Astrocyte (in vitro differentiated cells and primary cell): Measurements from ENCODE around the gene RAB3IL1. TPM values are rescaled to one million over a fixed set of nuclear protein-coding genes. Genes with fewer than 3 reads are reported as not detected.

ENCODE experiments used
- DNase-seq: peaks from one replicate; pipeline ENCODE4 v3.0.0-alpha.2; 2010; ENCODE audit warnings: low read depth
- FAIRE-seq: peaks from 2 replicates; lab custom pipeline; 2011; peaks lifted over from hg19 to GRCh38; lab: Jason Lieb, UNC
- H2AFZ ChIP-seq: 2 replicates; pipeline ENCODE4 v1.6.0; 2012; ENCODE audit warnings: low read depth, low read length, inconsistent platforms
- H3K27ac ChIP-seq: 2 replicates; pipeline ENCODE4 v1.5.1; 2011; ENCODE audit warnings: low read depth, low read length, inconsistent platforms
- H3K27me3 ChIP-seq: 2 replicates; pipeline ENCODE4 v1.6.0; 2011; ENCODE audit warnings: low read length, inconsistent platforms; ENCODE audit not compliant: insufficient read depth
- H3K36me3 ChIP-seq: 2 replicates; pipeline ENCODE4 v1.5.1; 2011; ENCODE audit warnings: low read length, inconsistent platforms; ENCODE audit not compliant: insufficient read depth
- H3K4me1 ChIP-seq: 2 replicates; pipeline ENCODE4 v1.5.1; 2011; ENCODE audit warnings: low read length, inconsistent platforms; ENCODE audit not compliant: insufficient read depth
- H3K4me2 ChIP-seq: 2 replicates; pipeline ENCODE4 v1.6.0; 2012; ENCODE audit warnings: low read length, inconsistent platforms
- H3K4me3 ChIP-seq: 2 replicates; pipeline ENCODE4 v1.5.1; 2011; ENCODE audit warnings: low read depth, mild to moderate bottlenecking, low read length, inconsistent platforms; ENCODE audit not compliant: insufficient read depth
- H3K79me2 ChIP-seq: 2 replicates; pipeline ENCODE4 v1.6.0; 2012; ENCODE audit warnings: mild to moderate bottlenecking, low read length, inconsistent platforms; ENCODE audit not compliant: insufficient read depth
- H3K9ac ChIP-seq: 2 replicates; pipeline ENCODE4 v1.6.0; 2012; ENCODE audit warnings: mild to moderate bottlenecking, low read length, inconsistent platforms
- H3K9me3 ChIP-seq: 2 replicates; pipeline ENCODE4 v1.5.1; 2012; ENCODE audit warnings: low read depth, mild to moderate bottlenecking, low read length, inconsistent platforms; ENCODE audit not compliant: insufficient read depth
- H4K20me1 ChIP-seq: 2 replicates; pipeline ENCODE4 v1.6.0; 2012; ENCODE audit warnings: low read length, inconsistent platforms; ENCODE audit not compliant: insufficient read depth
- H3K27ac Mint-ChIP-seq: one replicate; pipeline ENCODE4 v1.8.0; 2021; ENCODE audit warnings: mild to moderate bottlenecking, mixed read lengths; ENCODE audit not compliant: unreplicated experiment
- H3K27me3 Mint-ChIP-seq: one replicate; pipeline ENCODE4 v1.8.0; 2021; ENCODE audit warnings: low read depth, mixed read lengths; ENCODE audit not compliant: unreplicated experiment
- H3K36me3 Mint-ChIP-seq: one replicate; pipeline ENCODE4 v1.8.0; 2021; ENCODE audit warnings: low read depth, mixed read lengths; ENCODE audit not compliant: unreplicated experiment
- H3K4me1 Mint-ChIP-seq: one replicate; pipeline ENCODE4 v1.8.0; 2021; ENCODE audit warnings: low read depth, mixed read lengths; ENCODE audit not compliant: unreplicated experiment
- H3K4me3 Mint-ChIP-seq: one replicate; pipeline ENCODE4 v1.8.0; 2021; ENCODE audit warnings: mild to moderate bottlenecking, moderate library complexity, mixed read lengths; ENCODE audit not compliant: unreplicated experiment
- H3K9me3 Mint-ChIP-seq: one replicate; pipeline ENCODE4 v1.8.0; 2021; ENCODE audit warnings: mild to moderate bottlenecking, mixed read lengths; ENCODE audit not compliant: unreplicated experiment
- CTCF ChIP-seq: IDR thresholded peaks from 2 replicates; pipeline ENCODE4 v1.5.1; 2011; ENCODE audit warnings: low read depth, mild to moderate bottlenecking, inconsistent platforms, low read length, moderate library complexity; ENCODE audit not compliant: insufficient read depth
- EZH2 ChIP-seq: IDR thresholded peaks from 2 replicates; pipeline ENCODE4 v1.6.1; 2012; ENCODE audit warnings: mild to moderate bottlenecking, low read length, inconsistent platforms; ENCODE audit not compliant: insufficient read depth
- total RNA-seq: library from RNA; stranded (reverse); gene quantifications from 2 replicates; pipeline ENCODE4 v1.2.1, GENCODE V29; 2021

The RAB3IL1 gene
- total RNA-seq, 1 donor from 2014 or later, result 0.91 TPM

- peaks cover 5% of the 10 kb centered on the region for H3K27me3 Mint-ChIP-seq
- Histone ChIP-seq H3K4me2 (no peak overlapping the region), H4K20me1 (peaks cover 16% of the 10 kb centered on the region), H3K4me1 (no peaks in the 10 kb centered on the region), H3K4me3 (no peak overlapping the region), H3K27ac (no peak overlapping the region), H2AFZ (no peak overlapping the region), H3K36me3 (no peaks in the 10 kb centered on the region), H3K27me3 (no peaks in the 10 kb centered on the region), H3K9me3 (no peaks in the 10 kb centered on the region), H3K79me2 (peaks cover 11% of the 10 kb centered on the region), H3K9ac (no peak overlapping the region)
- no peak overlapping the region for H3K4me3 Mint-ChIP-seq
- peaks cover under 1% of the 10 kb centered on the region for H3K9me3 Mint-ChIP-seq
- H3K36me3 Mint-ChIP-seq, result peaks cover 23% of the 10 kb centered on the region
- H3K4me1 Mint-ChIP-seq, result peaks cover 7% of the 10 kb centered on the region
- H3K27ac Mint-ChIP-seq, result no peak overlapping the region
- no peak for DNase-seq
- no peak for TF ChIP-seq EZH2
- TF ChIP-seq CTCF, result no peak
- no peak for FAIRE-seq
These were observed 38.2 kb downstream of the RAB3IL1 start for GRCh38 chr11:61879152-61879551.

- Mint-ChIP-seq H3K27ac (no peak overlapping the region), H3K4me1 (peaks cover 6% of the 10 kb centered on the region), H3K4me3 (no peak overlapping the region), H3K36me3 (peaks cover 26% of the 10 kb centered on the region), H3K27me3 (peaks cover 6% of the 10 kb centered on the region), H3K9me3 (peaks cover 3% of the 10 kb centered on the region)
- Histone ChIP-seq H3K9me3 (no peaks in the 10 kb centered on the region), H3K27ac (no peak overlapping the region), H3K36me3 (no peaks in the 10 kb centered on the region), H3K79me2 (no peaks in the 10 kb centered on the region), H3K4me2 (no peak overlapping the region), H4K20me1 (no peaks in the 10 kb centered on the region), H3K4me1 (peaks cover 8% of the 10 kb centered on the region), H3K4me3 (no peak overlapping the region), H3K9ac (no peak overlapping the region), H2AFZ (no peak overlapping the region), H3K27me3 (no peaks in the 10 kb centered on the region)
- DNase-seq (no peak), FAIRE-seq (no peak)
- TF ChIP-seq CTCF (no peak), EZH2 (no peak)
These were observed 41.7 kb downstream of the RAB3IL1 start for GRCh38 chr11:61875698-61876097.

- Histone ChIP-seq H3K4me3 (no peak overlapping the region), H3K4me1 (peaks cover 9% of the 10 kb centered on the region), H3K4me2 (no peak overlapping the region), H2AFZ (no peak overlapping the region), H3K36me3 (no peaks in the 10 kb centered on the region), H3K9ac (no peak overlapping the region), H3K27ac (no peak overlapping the region), H3K9me3 (no peaks in the 10 kb centered on the region), H3K27me3 (no peaks in the 10 kb centered on the region), H3K79me2 (no peaks in the 10 kb centered on the region), H4K20me1 (no peaks in the 10 kb centered on the region)
- Mint-ChIP-seq H3K4me3 (no peak overlapping the region), H3K4me1 (peaks cover 3% of the 10 kb centered on the region), H3K9me3 (peaks cover 3% of the 10 kb centered on the region), H3K27me3 (peaks cover 6% of the 10 kb centered on the region), H3K36me3 (peaks cover 19% of the 10 kb centered on the region), H3K27ac (no peak overlapping the region)
- DNase-seq, result no peak
- FAIRE-seq, result no peak
- TF ChIP-seq CTCF (no peak), EZH2 (no peak)
These were observed 42.5 kb downstream of the RAB3IL1 start for GRCh38 chr11:61874853-61875252.
